H1 (cell line): ENCODE data around the gene HID1. TPM values are rescaled to one million over a fixed set of nuclear protein-coding genes. Genes with fewer than 3 reads are reported as not detected.

ENCODE experiments used
- CTCF ChIA-PET: fragments of 300-600 bp; sonication (Branson Sonifier 250); formaldehyde crosslinking; loops from one replicate; lab custom pipeline; 2021; ENCODE audit not compliant: partially characterized antibody; lab: Charles Lee
- POLR2A ChIA-PET: fragments of 300-600 bp; sonication (Branson Sonifier 250); formaldehyde crosslinking; loops from one replicate; lab custom pipeline; 2021; ENCODE audit warnings: inconsistent platforms; ENCODE audit not compliant: partially characterized antibody; lab: Charles Lee
- DNase-seq, 2 experiments: peaks; one replicate each; pipeline versions ENCODE4 v3.0.0 to v3.0.0-alpha.2; 2010 to 2022; ENCODE audit warnings: low spot score in 2 of 2, low read depth in 1 of 2, mixed read lengths in 1 of 2
- FAIRE-seq: peaks from 2 replicates; lab custom pipeline; 2011; peaks lifted over from hg19 to GRCh38; lab: Jason Lieb, UNC
- H2AFZ ChIP-seq: 2 replicates; pipeline ENCODE4 v1.8.1; 2012; ENCODE audit warnings: low read length, inconsistent platforms
- H2AK5ac ChIP-seq: 2 replicates; pipeline ENCODE4 v1.6.1; 2013; ENCODE audit warnings: low read depth, low read length
- H2BK120ac ChIP-seq: replicated peaks from 2 replicates; pipeline ENCODE3; 2013; ENCODE audit warnings: low read depth, low read length, inconsistent platforms
- H2BK12ac ChIP-seq: 2 replicates; pipeline ENCODE4 v1.6.1; 2013; ENCODE audit warnings: low read depth, low read length
- H2BK15ac ChIP-seq: 2 replicates; pipeline ENCODE4 v1.6.1; 2013; ENCODE audit warnings: low read length
- H2BK20ac ChIP-seq: 2 replicates; pipeline ENCODE4 v1.6.1; 2013; ENCODE audit warnings: low read length
- H2BK5ac ChIP-seq: 2 replicates; pipeline ENCODE4 v1.6.1; 2013; ENCODE audit warnings: low read depth, low read length
- H3K14ac ChIP-seq: 2 replicates; pipeline ENCODE4 v1.6.1; 2013; ENCODE audit warnings: inconsistent platforms; ENCODE audit not compliant: insufficient read length
- H3K18ac ChIP-seq: 2 replicates; pipeline ENCODE4 v1.6.1; 2013; ENCODE audit warnings: low read length; ENCODE audit errors: extremely low read depth
- H3K23ac ChIP-seq: 2 replicates; pipeline ENCODE4 v1.6.1; 2013; ENCODE audit warnings: inconsistent platforms; ENCODE audit not compliant: insufficient read length
- H3K23me2 ChIP-seq: 2 replicates; pipeline ENCODE4 v1.6.1; 2013; ENCODE audit warnings: low read depth, low read length
- H3K27ac ChIP-seq: 2 replicates; pipeline ENCODE4 v1.6.1; 2011; ENCODE audit warnings: low read depth, low read length, inconsistent platforms
- H3K27me3 ChIP-seq, 4 experiments: replicated peaks in 1 of 4; 1 replicate in 1 of 4; 2 replicates in 3 of 4; pipeline versions ENCODE4 v1.6.1 to v1.8.1; 2011 to 2013; ENCODE audit warnings: low read length in 3 of 4, mild to moderate bottlenecking in 3 of 4, inconsistent platforms in 2 of 4, mixed read lengths in 2 of 4, moderate library complexity in 1 of 4; ENCODE audit not compliant: control insufficient read depth in 3 of 4, insufficient read depth in 3 of 4; ENCODE audit errors: extremely low read depth in 1 of 4
- H3K36me3 ChIP-seq, 4 experiments: 2 replicates each; pipeline versions ENCODE4 v1.6.1 to v1.8.1; 2011 to 2013; ENCODE audit warnings: mild to moderate bottlenecking in 4 of 4, low read length in 3 of 4, moderate library complexity in 2 of 4, control low read depth in 1 of 4, inconsistent platforms in 1 of 4; ENCODE audit not compliant: insufficient read depth in 4 of 4, control insufficient read depth in 2 of 4
- H3K4ac ChIP-seq: replicated peaks from 2 replicates; pipeline ENCODE3; 2013; ENCODE audit warnings: low read length, low read depth, mixed read lengths, inconsistent platforms; ENCODE audit not compliant: insufficient read length
- H3K4me1 ChIP-seq, 4 experiments: replicated peaks in 1 of 4; 1 replicate in 1 of 4; 2 replicates in 3 of 4; pipeline versions ENCODE4 v1.6.1 to v1.8.1; 2011 to 2013; ENCODE audit warnings: low read length in 3 of 4, inconsistent platforms in 2 of 4, mixed read lengths in 1 of 4; ENCODE audit not compliant: insufficient read depth in 4 of 4, control insufficient read depth in 3 of 4
- H3K4me2 ChIP-seq, 2 experiments: 2 replicates each; pipeline versions ENCODE4 v1.6.1 to v1.8.1; 2011 to 2013; ENCODE audit warnings: low read depth in 2 of 2, low read length in 2 of 2, control low read depth in 1 of 2, inconsistent platforms in 1 of 2, mild to moderate bottlenecking in 1 of 2; ENCODE audit not compliant: insufficient read depth in 1 of 2
- H3K4me3 ChIP-seq, 4 experiments: fragments of 200-600, 300-600 bp in 1 of 4; sonication (generic), shearing (Covaris generic), sonication (Bioruptor Twin) in 1 of 4; 2 replicates each; pipeline versions ENCODE4 v1.5.1 to v1.8.1; 2011 to 2016; ENCODE audit warnings: low read length in 4 of 4, low read depth in 3 of 4, control low read depth in 2 of 4, inconsistent platforms in 2 of 4, mild to moderate bottlenecking in 2 of 4, mixed read lengths in 1 of 4, moderate library complexity in 1 of 4; ENCODE audit not compliant: insufficient read depth in 2 of 4; ENCODE audit errors: extremely low read depth in 1 of 4
- H3K56ac ChIP-seq: replicated peaks from 2 replicates; pipeline ENCODE3; 2013; ENCODE audit warnings: low read depth, mild to moderate bottlenecking, mixed read lengths, low read length, inconsistent platforms; ENCODE audit not compliant: insufficient read length
- H3K79me1 ChIP-seq: 2 replicates; pipeline ENCODE4 v1.6.1; 2013; ENCODE audit warnings: low read depth, low read length, control low read depth
- H3K79me2 ChIP-seq, 2 experiments: 2 replicates each; pipeline versions ENCODE4 v1.6.1 to v1.8.1; 2012 to 2013; ENCODE audit warnings: low read length in 2 of 2, mild to moderate bottlenecking in 2 of 2, inconsistent platforms in 1 of 2; ENCODE audit not compliant: insufficient read depth in 2 of 2, control insufficient read depth in 1 of 2
- H3K9ac ChIP-seq, 4 experiments: replicated peaks in 1 of 4; 1 replicate in 1 of 4; 2 replicates in 3 of 4; pipeline versions ENCODE4 v1.6.1 to v1.8.1; 2011 to 2013; ENCODE audit warnings: low read depth in 3 of 4, low read length in 3 of 4, control low read depth in 2 of 4, mild to moderate bottlenecking in 2 of 4, moderate library complexity in 2 of 4, inconsistent platforms in 1 of 4; ENCODE audit errors: extremely low read depth in 1 of 4
- H3K9me3 ChIP-seq, 2 experiments: 2 replicates each; pipeline versions ENCODE4 v1.6.1 to v1.8.1; 2012 to 2013; ENCODE audit warnings: mild to moderate bottlenecking in 2 of 2, moderate library complexity in 2 of 2, control low read depth in 1 of 2, inconsistent platforms in 1 of 2, low read depth in 1 of 2, low read length in 1 of 2, mixed read lengths in 1 of 2; ENCODE audit not compliant: insufficient read depth in 2 of 2
- H4K20me1 ChIP-seq, 2 experiments: replicated peaks in 1 of 2; 2 replicates each; pipeline versions ENCODE3 to v1.8.1; 2011 to 2013; ENCODE audit warnings: inconsistent platforms in 2 of 2, low read length in 2 of 2, mild to moderate bottlenecking in 1 of 2; ENCODE audit not compliant: insufficient read depth in 2 of 2, control insufficient read depth in 1 of 2
- H4K5ac ChIP-seq: 2 replicates; pipeline ENCODE4 v1.6.1; 2013; ENCODE audit warnings: low read length, low read depth, mixed read lengths, inconsistent platforms; ENCODE audit not compliant: insufficient read length
- H4K8ac ChIP-seq: 2 replicates; pipeline ENCODE4 v1.8.0; 2013; ENCODE audit warnings: mild to moderate bottlenecking, moderate library complexity, low read length, inconsistent platforms; ENCODE audit not compliant: insufficient read depth; ENCODE audit errors: extremely low read depth
- H4K91ac ChIP-seq: replicated peaks from 2 replicates; pipeline ENCODE3; 2013; ENCODE audit warnings: low read length, mixed read lengths, inconsistent platforms; ENCODE audit not compliant: insufficient read length
- EZH2 ChIP-seq: fragments of 200-600 bp; sonication (generic); IDR thresholded peaks from 2 replicates; pipeline ENCODE4 v1.7.1; 2012; ENCODE audit warnings: low read depth, mild to moderate bottlenecking, moderate library complexity, low read length, inconsistent platforms; ENCODE audit not compliant: severe bottlenecking
- KDM1A ChIP-seq: fragments of 200-600, 300-600 bp; sonication (generic); IDR thresholded peaks from 2 replicates; pipeline ENCODE4 v1.7.1; 2016; ENCODE audit warnings: mild to moderate bottlenecking, low read length, borderline replicate concordance
- POLR2A ChIP-seq, 2 experiments: IDR thresholded peaks; 1 replicate in 1 of 2; 2 replicates in 1 of 2; pipeline ENCODE4 v1.6.1; 2011; ENCODE audit warnings: low read depth in 2 of 2, low read length in 2 of 2, mild to moderate bottlenecking in 2 of 2; ENCODE audit errors: control extremely low read depth in 1 of 2
- WGBS, 2 experiments: shearing (Covaris generic) in 1 of 2; methylation state at CpG; one replicate each; pipeline versions ENCODE4 v1.1.6 to v1.1.7; 2013 to 2015; ENCODE audit warnings: low lambda C conversion rate in 2 of 2, mixed read lengths in 2 of 2, inconsistent platforms in 1 of 2, low coverage in 1 of 2, missing lambda C conversion rate in 1 of 2; ENCODE audit not compliant: insufficient replicate concordance in 2 of 2, insufficient coverage in 1 of 2, insufficient read length in 1 of 2; ENCODE audit errors: extremely low coverage in 1 of 2, missing lambda C conversion rate in 1 of 2; 5-methylcytosine and 5-hydroxymethylcytosine counted together
- polyA plus RNA-seq, 7 experiments: library from polyadenylated mRNA; depleted of rRNA in 3 of 7; stranded (reverse) in 5 of 7; unstranded in 2 of 7; fragments of >200 nt in 5 of 7; fragments of 200-250 nt in 2 of 7; gene quantifications; 1 replicate in 5 of 7; 2 replicates in 1 of 7; 4 replicates in 1 of 7; pipeline versions ENCODE4 v1.2.1 to v1.2.3, GENCODE V29; 2011 to 2013; ENCODE audit warnings: missing spikeins in 2 of 7, mixed read lengths in 2 of 7
- total RNA-seq: library from RNA; stranded (reverse); fragmentation: NEBNext Ultra II Directional; extraction: Animal tissue kit (Norgen Biotek cat#: 25700); gene quantifications from 2 replicates; pipeline ENCODE4 v1.2.1, GENCODE V29; 2021
- TF ChIP-seq, protein P1 (sequence below): IDR thresholded peaks from 2 replicates; pipeline ENCODE4 v1.6.1; 2011; ENCODE audit warnings: low read depth, mild to moderate bottlenecking, low read length; ENCODE audit not compliant: insufficient read depth

HID1 gene
- total and polyA plus RNA-seq, 2 of the 8 experiments (the other 6 are each of a cell fraction or from before 2014, with no cell fraction given): 15.1 to 25.9 TPM

GRCh38 chr17:74947041-74947754 is 25.4 kb downstream of the HID1 start:
- Histone ChIP-seq H2AFZ (no peak overlapping the region), H2BK12ac (0 out of 2 replicates have a peak overlapping the region, but pooled peaks have one; percentile 17), H4K91ac (no peak overlapping the region), H3K4me3 (no peak overlapping the region), H3K36me3 (no peaks in the 10 kb centered on the region), H2BK5ac (no peak overlapping the region), H4K20me1 (peaks cover 0 to 3% of the 10 kb centered on the region in 2 experiments), H2BK20ac (no peak overlapping the region), H3K18ac (no peak overlapping the region), H3K4me1 (peaks cover 0 to 3% (median under 1%) of the 10 kb centered on the region in 4 experiments; a peak in 4 of 7 replicates), H3K23ac (no peak overlapping the region), H3K4me2 (no peak overlapping the region), H3K14ac (no peak overlapping the region), H3K79me2 (no peaks in the 10 kb centered on the region), H2AK5ac (no peak overlapping the region), H3K27me3 (peaks cover 0 to 6% (median 4%) of the 10 kb centered on the region in 4 experiments; a peak in 3 of 7 replicates), H3K9ac (no peak overlapping the region; a peak in 1 of 7 replicates), H4K5ac (no peak overlapping the region), H3K23me2 (no peaks in the 10 kb centered on the region), H2BK15ac (no peak overlapping the region), H3K4ac (no peak overlapping the region), H3K27ac (no peak overlapping the region), H3K9me3 (no peaks in the 10 kb centered on the region), H3K56ac (no peak overlapping the region), H3K79me1 (no peaks in the 10 kb centered on the region)
- POLR2A ChIA-PET: no interaction called here
- CTCF ChIA-PET: interaction anchor here (0.6 to 49.9 kb wide), 4 partner anchors 4 to 408 kb away, joined by 3 to 1072 read pairs (median 539); partner anchors contain the start of genes OTOP2, OTOP3 and USH1G
- no peak for FAIRE-seq
- 87% methylated on average over 17 of the region's 17 CpGs; no CpG with 5 or more reads in 1 of the 2 experiments for WGBS, 2 experiments
- TF ChIP-seq EZH2 (no peak), POLR2A (IDR thresholded peaks at IDR 0.05; ENCODE audit: control extremely low read depth in 1 of 2, low read depth in 2 of 2, low read length in 2 of 2) (no peak), KDM1A (0 out of 2 replicates have a peak, but pooled peaks have one; percentile 23)
- TF ChIP-seq, protein P1, sequence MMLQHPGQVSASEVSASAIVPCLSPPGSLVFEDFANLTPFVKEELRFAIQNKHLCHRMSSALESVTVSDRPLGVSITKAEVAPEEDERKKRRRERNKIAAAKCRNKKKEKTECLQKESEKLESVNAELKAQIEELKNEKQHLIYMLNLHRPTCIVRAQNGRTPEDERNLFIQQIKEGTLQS: no peak
- TF ChIP-seq, all 59 proteins: peak for 1
- H2BK120ac ChIP-seq: no peak overlapping the region
- no peak overlapping the region for H4K8ac ChIP-seq
- no peak for DNase-seq
